ENCODE data around the gene VRK1.

The VRK1 gene

DNA sequence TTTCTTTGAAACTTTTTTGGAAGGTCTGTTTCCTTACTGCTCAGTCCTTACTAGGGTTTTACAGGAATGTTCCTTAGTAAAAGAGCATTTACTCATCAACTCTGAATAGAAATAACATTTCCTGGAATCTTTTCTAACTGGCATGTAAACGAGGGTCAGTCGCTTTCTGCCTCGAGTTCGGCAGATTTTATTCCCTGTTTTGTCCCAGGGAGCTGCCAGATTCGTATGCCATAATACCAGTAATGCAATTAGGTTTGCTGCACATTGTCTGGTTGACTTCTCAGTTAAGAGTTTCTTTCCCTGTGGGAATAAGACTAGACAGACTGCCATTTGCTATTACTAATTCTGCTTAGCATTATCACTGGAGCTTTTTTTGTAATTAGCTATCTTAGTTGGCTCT, 91.9 kb downstream of the VRK1 start:
- DNase-seq, result no peak

- no peak for DNase-seq
Measured at GRCh38 chr14:96893966-96894622, 96.9 kb downstream of the VRK1 start.

GRCh38 chr14:96894966-96895365, 97.8 kb downstream of the VRK1 start:
- DNase-seq, result no peak

- no peak for DNase-seq
Measured at GRCh38 chr14:96895658-96896271, 98.6 kb downstream of the VRK1 start.

DNA sequence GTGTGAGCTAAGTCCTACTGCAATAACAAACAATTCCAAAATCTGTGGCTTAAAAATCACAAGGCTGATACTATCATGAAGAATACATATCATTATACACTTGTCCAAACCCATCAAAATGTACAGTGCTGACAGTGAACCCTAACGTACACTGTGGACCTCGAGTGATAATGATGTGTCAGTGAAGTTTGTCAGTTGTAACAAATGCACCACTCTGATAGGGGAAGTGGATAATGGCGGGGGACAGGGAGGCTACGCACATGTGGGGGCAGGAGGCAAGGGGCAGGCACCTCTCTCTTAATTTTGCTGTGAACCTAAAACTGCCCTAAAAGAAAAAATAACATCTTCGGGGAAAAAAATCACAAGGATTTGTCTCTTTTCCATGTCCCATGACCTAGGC, 100.0 kb downstream of the VRK1 start:
- no peak for DNase-seq

DNA sequence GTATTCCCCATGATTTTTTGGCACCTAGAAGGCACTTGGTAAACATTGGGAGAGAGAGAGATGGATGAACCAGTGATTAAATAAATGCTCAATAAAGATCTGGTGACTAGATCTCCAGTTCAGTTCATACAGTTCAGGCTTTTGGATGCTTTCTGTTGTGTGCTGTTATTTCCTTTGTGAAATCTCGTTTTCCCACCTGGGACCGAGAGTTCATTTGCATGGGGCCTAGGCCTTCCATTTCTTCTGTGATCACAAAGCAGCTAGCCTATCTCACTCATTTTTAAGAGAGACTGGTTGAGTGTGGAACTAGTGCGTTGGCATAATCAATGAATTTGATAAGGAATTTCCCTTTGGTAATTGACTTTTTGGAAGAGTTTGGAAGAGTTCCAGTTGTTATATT, 104.0 kb downstream of the VRK1 start:
- DNase-seq, result no peak

DNA sequence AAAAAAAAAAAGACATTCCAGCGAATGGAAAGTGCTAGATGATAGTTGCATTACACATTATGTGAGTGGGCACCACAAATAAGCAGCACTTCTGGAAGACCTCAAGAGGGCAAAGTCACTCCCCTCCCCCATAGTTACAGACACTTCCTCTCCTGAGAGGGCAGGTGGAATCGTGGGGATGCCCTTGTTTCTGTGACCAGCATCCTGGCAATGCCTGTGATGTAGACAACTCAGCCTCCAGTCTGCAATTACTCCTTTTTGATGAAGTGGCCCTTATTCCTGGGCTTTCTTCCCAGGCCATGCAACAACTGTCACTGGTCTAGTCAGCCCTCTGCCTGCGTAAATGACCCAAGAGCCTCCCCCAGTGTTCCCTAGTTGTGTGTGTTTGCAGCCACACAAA, 104.8 kb downstream of the VRK1 start:
- no peak for DNase-seq

DNA sequence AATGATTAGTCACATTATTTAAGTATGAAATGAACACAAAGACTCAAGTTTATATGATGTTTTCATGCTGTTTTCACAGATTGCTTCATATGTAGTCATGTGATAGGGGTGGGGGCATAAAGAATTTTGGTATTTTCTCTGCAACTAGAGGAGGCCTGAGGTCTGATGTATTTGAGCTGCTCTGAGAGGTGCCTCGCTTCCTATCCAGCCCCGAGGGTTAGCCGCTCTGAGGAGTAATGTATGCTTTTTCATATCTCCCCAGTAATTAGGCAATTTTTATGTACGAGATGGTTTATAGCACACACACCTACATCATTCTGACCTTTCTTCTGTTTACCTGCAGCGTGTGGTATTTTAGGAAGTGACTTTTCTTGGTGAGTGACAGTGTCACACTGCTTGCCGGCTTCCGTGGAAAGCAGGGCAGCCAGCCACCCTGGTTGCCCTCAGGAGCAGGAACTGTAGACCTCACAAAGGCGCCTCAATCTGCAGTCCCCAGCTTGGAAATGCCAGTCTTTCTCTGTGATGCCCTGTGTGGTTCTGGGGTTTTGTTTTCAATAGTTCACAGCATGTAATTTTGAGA, 106.4 kb downstream of the VRK1 start:
- no peak for DNase-seq

DNA sequence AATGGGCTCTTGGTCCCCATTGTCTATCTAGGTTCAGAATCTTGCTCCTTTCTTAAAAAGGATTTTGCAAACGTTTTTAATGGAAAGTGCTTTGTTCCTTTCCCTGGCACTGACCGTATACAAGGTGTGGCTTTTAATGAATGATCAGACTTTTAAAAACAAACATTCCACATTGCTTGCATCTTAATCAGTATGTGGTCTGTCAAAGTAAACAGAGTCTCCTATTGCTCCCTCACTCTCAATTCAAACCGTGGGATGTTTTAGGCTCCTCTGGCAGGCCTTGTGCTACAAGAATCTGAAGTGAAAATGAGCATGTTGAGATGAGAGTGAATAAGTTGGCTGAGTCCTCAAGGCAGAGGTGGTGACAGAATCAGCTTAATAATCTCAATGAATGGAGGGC, 107.0 kb downstream of the VRK1 start:
- no peak for DNase-seq

DNA sequence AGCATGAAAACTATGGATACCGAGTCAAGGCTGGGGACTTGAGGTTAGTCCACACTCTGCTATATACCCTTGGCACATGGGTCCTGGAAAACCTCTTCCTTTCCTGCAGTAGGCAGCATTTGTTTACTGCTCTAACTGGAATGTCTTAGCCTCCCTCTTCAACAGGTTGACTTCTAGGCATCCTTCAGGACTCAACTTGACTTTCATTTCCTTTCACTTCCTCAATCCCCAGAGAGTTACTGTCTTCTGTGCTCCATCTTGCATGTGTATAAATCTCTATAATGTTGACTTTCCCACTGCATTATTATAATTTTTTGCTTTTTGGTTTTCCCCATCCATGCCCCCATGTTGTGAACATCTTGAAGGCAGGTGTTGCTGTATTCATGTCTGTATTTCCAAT, 107.9 kb downstream of the VRK1 start:
- no peak for DNase-seq

GRCh38 chr14:96905825-96906224, 108.6 kb downstream of the VRK1 start:
- no peak for DNase-seq

GRCh38 chr14:96906434-96906833, 109.3 kb downstream of the VRK1 start:
- no peak for DNase-seq

GRCh38 chr14:96909841-96910364, 112.7 kb downstream of the VRK1 start:
- no peak for DNase-seq

- no peak for DNase-seq
Measured at GRCh38 chr14:96911499-96912149, 114.4 kb downstream of the VRK1 start.

DNA sequence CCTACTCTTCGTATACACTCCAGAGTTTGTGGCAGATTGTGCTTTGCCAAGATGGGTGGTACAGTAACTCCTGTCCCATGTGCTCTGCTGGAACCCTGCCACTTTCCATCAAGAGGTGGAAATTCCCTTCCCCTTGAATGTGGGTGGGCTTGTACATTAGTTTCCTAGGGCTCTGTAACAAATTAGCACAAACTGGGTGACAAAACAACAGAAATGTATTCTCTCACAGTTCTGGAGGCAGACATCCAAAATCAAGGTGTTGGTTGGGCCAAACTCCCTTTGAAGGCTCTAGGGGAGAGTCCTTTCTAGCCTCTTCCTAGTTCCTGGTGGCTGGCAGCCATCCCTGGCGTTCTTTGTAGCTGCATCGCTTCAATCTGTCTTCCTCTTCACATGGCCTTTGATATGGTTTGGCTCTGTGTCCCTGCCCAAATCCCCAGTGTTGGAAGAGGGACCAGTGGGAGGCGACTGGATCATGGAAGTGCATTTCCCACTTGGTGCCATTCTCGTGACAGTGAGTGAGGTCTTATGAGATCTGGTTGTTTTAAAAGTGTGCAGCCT, 117.5 kb downstream of the VRK1 start:
- DNase-seq, result no peak

- no peak for DNase-seq
Measured at GRCh38 chr14:96915478-96915877, 118.3 kb downstream of the VRK1 start.

DNA sequence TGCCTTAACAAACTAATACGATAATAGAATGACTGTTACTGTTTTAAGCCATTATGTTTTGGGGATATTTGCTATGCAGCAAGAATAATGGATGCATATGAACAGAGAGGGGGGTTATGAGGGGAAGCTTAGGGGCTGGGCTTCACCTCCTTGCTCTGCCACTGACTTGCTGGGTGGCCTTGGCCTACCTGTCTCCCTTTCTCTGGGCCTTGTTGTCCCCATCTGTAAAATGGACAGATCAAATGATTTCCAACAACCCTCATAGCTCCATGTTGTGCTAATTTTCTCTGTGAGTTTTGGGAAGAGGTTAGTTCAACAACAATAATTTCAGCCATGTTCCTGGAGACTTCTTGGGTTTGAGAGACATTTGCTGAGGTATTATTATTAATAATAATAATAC, 119.6 kb downstream of the VRK1 start:
- no peak for DNase-seq

DNA sequence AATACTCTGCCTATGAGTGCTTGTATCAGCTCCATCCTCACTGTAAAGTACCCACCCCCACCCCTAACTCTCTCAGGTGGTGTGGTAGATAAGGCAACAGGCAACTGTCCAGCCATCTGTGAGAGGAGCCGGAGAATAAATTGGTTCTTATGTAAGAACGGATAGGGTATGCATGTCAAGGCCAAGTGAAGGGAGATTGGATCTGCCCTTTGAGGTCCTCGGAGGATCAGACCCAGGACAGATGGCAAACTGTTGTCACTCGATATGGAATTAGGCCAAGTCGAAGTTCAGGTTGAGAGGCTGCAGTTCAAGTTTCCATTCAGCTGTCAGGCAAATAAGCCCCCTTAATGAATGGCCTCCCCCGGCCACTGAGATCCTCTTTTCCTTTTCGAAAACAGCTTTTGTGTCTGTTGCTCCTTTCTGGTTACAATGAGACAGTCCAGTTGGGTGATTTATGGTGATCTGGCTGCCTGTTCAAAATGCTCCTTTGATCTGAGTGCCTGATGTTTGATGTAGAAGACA, 120.3 kb downstream of the VRK1 start:
- DNase-seq, result no peak

GRCh38 chr14:96920023-96920422, 122.8 kb downstream of the VRK1 start:
- DNase-seq, result no peak

DNA sequence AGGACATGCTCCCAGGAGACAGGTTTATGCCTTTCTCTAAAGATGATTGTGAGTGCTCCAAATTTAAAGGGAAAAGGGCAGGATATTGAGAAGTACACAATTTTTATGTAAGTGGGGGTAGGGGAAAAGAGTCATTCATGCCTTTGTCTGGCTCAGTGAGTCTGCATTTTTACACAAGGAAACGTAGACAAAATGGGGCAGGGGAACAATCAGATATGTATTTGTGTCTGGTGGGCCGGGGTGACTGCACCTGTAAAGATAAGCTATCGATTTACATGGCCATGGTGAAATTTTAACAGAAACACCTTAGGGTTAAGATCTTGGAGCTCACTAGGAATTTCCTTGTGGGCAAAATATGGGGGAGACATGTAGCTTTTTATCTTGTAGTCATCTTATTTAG, 123.6 kb downstream of the VRK1 start:
- DNase-seq, result no peak

- no peak for DNase-seq
Measured at GRCh38 chr14:96922986-96923385, 125.8 kb downstream of the VRK1 start.

GRCh38 chr14:96925422-96925821, 128.2 kb downstream of the VRK1 start:
- no peak for DNase-seq

GRCh38 chr14:96926001-96926400, 128.8 kb downstream of the VRK1 start:
- no peak for DNase-seq
